Pancreas (tissue), 10 donors: ENCODE results near the gene SLC34A3. TPM values are rescaled to one million over a fixed set of nuclear protein-coding genes. Genes with fewer than 3 reads are reported as not detected.

Source experiments
- ATAC-seq, 4 donors: fragments of 200-7000 bp; cut with Tn5 transposase; one replicate each; pipeline versions ENCODE4 v1.8.0 to v1.9.1; 2020; ENCODE audit warnings: mild to moderate bottlenecking in 4 of 4, moderate library complexity in 4 of 4
- DNase-seq, 6 donors: peaks; one replicate each; pipeline ENCODE4 v3.0.0-alpha.2; 2020
- FAIRE-seq: peaks from 2 replicates; lab custom pipeline; 2012; peaks lifted over from hg19 to GRCh38; lab: Jason Lieb, UNC
- H3K27ac ChIP-seq, 4 donors: fragments of 200-600 bp; sonication (generic); 1 replicate in 3 of 4; 2 replicates in 1 of 4; pipeline versions ENCODE4 v1.5.0 to v1.8.0; 2020
- H3K27me3 ChIP-seq, 4 donors: fragments of 200-600 bp; one replicate each; pipeline ENCODE4 v1.8.0; 2021
- H3K36me3 ChIP-seq, 3 donors: fragments of 200-600 bp; sonication (generic) in 1 of 3; one replicate each; pipeline versions ENCODE4 v1.5.0 to v1.8.0; 2020 to 2021
- H3K4me1 ChIP-seq, 3 donors: fragments of 200-600 bp; one replicate each; pipeline ENCODE4 v1.8.0; 2021
- H3K4me3 ChIP-seq, 4 donors: fragments of 200-600 bp; sonication (generic) in 2 of 4; one replicate each; pipeline versions ENCODE4 v1.5.0 to v1.8.0; 2020 to 2021
- H3K9me3 ChIP-seq, 4 donors: fragments of 200-600 bp; one replicate each; pipeline ENCODE4 v1.8.0; 2021
- CTCF ChIP-seq, 4 donors: fragments of 200-600 bp; sonication (generic) in 3 of 4; IDR thresholded peaks; one replicate each; pipeline versions ENCODE4 v1.5.0 to v1.8.0; 2021; ENCODE audit warnings: antibody characterized with exemption in 4 of 4
- WGBS, 2 donors: extraction: QIAGEN DNeasy Blood & Tissue Kit; methylation state at CpG; one replicate each; pipeline ENCODE4 v1.1.7; 2013; 5-methylcytosine and 5-hydroxymethylcytosine counted together
- intact Hi-C, 3 donors: fragments of 100-400 bp; cut with DNase I; formaldehyde crosslinking; loops; one replicate each; pipeline versions ENCODE4 v1.11.1 to v1.14.2; 2022
- polyA plus RNA-seq, 2 donors: library from polyadenylated mRNA; stranded (reverse); fragments of 200-250 nt; gene quantifications; one replicate each; pipeline ENCODE4 v1.2.3, GENCODE V29; 2013
- total RNA-seq, 6 donors: library from RNA; stranded (reverse); fragmentation: NEBNext Ultra II Directional in 4 of 6; extraction: Animal tissue kit (Norgen Biotek cat#: 25700) in 4 of 6; gene quantifications; one replicate each; pipeline versions ENCODE4 v1.2.1 to v1.2.4, GENCODE V29; 2021 to 2023
- donor health status: healthy with polysubstance abuse.
- donor health status: DM: no; HTN: no; CAD: no; lungs with moderate emphysema.
- donor health status: DM: no; HTN: no; CAD: no.
- donor health status: control.
- donor health status: control.
- donor health status: Bipolar disorder and iron deficiency.
- donor health status: DM: yes; HTN: yes; CAD: no.
- donor health status: DM: no; HTN: no; CAD: no.
- donor health status: DM: no; HTN: no; CAD: no.
- donor health status: DM: yes; HTN: yes; CAD: no.

SLC34A3 gene
- total and polyA plus RNA-seq, 8 donors = 0.12 to 0.42 (median 0.20) TPM; not detected in 4

- no peak for TF ChIP-seq CTCF (IDR thresholded peaks at IDR 0.05)
- Histone ChIP-seq H3K36me3 (no peaks in the 10 kb centered on the region), H3K4me3 (no peak overlapping the region), H3K27ac (no peak overlapping the region), H3K27me3 (no peaks in the 10 kb centered on the region), H3K4me1 (peaks cover 0 to 5% (median 0%) of the 10 kb centered on the region in 3 donors), H3K9me3 (no peaks in the 10 kb centered on the region)
- ATAC-seq (no peak), DNase-seq (peak in 1 of 6 donors; percentile 51), FAIRE-seq (no peak)
- WGBS, 2 donors = 91 to 94% methylated on average over 22 of the region's 22 CpGs
- intact Hi-C loops = no loop called here
Measured at GRCh38 chr9:137215196-137215986, 15.3 kb upstream of the SLC34A3 start.

DNA sequence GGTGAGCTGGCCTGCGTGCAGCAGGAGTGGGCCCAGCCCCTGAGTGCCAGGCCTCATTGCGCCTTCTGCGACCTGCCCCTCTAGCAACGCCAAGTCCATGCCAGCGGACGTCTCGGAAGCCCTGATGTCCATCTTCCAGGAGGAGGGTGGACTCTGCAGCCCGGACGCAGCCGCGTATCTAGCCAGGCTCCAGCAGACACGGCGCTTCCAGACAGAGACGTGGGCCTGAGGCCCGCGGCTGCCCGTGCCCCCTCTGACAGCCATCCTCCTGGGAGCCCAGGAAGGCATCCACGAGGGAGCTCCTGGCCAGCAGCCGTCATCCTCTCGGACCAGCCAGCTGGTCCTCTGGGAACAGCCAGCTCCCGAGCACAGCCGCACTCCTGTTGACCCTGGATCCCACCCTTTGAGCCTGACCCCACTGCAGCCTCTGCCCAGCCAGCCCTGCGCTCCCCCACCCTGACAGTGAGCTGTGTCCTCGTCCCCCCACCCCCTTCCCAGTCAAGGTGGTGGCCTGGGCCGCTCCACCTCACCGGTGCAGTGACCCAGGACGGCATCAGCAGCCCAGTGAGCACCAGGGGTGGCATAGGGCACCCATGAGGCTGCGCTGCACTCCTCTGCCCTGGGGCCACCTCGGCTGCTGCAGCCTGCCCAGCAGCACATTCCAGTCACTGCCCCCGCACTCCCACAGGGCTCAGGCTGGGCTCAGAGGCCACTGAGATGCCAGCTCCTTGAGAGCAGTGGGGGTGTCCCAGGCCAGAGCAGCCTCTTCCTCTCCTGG lies 14.3 kb upstream of the SLC34A3 start:
- DNase-seq = peak in 1 of 6 donors; percentile 47
- no peaks in the 10 kb centered on the region for H3K36me3 ChIP-seq
- peaks cover 0 to 5% (median 0%) of the 10 kb centered on the region in 3 donors for H3K4me1 ChIP-seq
- no peaks in the 10 kb centered on the region for H3K9me3 ChIP-seq
- no peak for FAIRE-seq
- no peak for TF ChIP-seq CTCF (IDR thresholded peaks at IDR 0.05)
- peak overlapping the region in 1 of 4 donors; percentile 73 for H3K27ac ChIP-seq
- intact Hi-C loops = no loop called here
- H3K4me3 ChIP-seq = peak overlapping the region in 1 of 4 donors; percentile 46
- no peaks in the 10 kb centered on the region for H3K27me3 ChIP-seq
- ATAC-seq = no peak
- WGBS, 2 donors = 92 to 93% methylated on average over 30 of the region's 30 CpGs

DNA sequence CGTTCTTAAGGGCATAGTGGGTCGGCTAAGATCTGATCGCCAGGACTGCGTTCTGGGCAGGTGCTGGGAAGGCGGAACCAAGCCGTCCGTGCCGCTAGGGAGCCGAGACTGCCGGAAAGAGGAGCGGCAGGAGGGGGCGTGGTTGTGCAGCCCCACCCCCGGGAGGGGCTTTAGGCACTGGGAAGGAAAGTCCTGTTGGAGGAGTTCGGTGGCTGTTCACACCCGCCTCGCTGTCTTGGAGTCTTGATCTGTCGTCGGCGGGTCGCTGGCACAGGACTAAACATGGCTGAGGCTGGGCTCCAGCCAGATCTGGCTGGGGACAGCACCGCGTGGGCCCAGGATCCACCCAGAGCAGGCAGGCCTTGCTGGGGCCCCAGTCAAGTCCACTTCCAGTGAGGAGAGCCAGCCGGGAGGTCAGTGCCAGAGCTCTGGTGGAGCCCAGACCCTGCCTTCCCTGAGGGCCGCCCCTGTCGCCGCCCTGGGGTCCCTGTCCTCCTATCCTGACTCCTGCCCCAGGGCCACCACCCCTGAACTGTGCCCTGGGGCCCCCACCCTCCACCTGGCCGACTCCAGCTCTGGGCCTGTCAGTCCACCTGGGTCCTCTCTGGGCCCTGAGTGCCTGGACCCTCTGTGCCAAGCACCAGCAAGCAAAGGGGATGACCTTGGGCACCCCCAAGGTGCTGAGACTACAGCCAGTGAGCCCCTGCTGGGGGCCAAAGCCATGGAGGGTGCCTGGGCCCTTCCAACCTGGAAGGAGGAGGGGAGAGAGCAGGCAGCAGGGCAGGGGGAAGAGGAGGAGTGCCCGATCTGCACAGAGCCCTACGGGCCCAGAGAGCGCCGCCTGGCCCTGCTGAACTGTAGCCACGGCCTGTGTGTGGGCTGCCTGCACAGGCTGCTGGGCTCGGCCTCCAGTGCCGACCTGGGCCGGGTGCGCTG lies 13.2 kb upstream of the SLC34A3 start:
- H3K4me1 ChIP-seq = peaks cover under 1 to 5% (median 2%) of the 10 kb centered on the region in 3 donors
- WGBS, 2 donors = 41 to 56% methylated on average over 34 to 36 of the region's 36 CpGs
- no peak for TF ChIP-seq CTCF (IDR thresholded peaks at IDR 0.05)
- peak overlapping the region; percentile 70 to 76 (median 72) for H3K27ac ChIP-seq
- no peak for FAIRE-seq
- peak; percentile 84 to 96 (median 90) for DNase-seq
- intact Hi-C loops = no loop called here
- ATAC-seq = peak; percentile 66 to 84 (median 79)
- H3K9me3 ChIP-seq = no peaks in the 10 kb centered on the region
- no peaks in the 10 kb centered on the region for H3K27me3 ChIP-seq
- H3K36me3 ChIP-seq = no peaks in the 10 kb centered on the region
- H3K4me3 ChIP-seq = peak overlapping the region; percentile 18 to 50 (median 34)

GRCh38 chr9:137218212-137218753 lies 12.4 kb upstream of the SLC34A3 start:
- peaks cover 6 to 12% (median 7%) of the 10 kb centered on the region in 3 donors for H3K4me1 ChIP-seq
- no peak for FAIRE-seq
- no peaks in the 10 kb centered on the region for H3K36me3 ChIP-seq
- H3K27ac ChIP-seq = peak overlapping the region; percentile 70 to 76 (median 72)
- peak in 1 of 4 donors; percentile 6 for ATAC-seq
- no peak for TF ChIP-seq CTCF (IDR thresholded peaks at IDR 0.05)
- peak overlapping the region; percentile 7 to 50 (median 34) for H3K4me3 ChIP-seq
- no peaks in the 10 kb centered on the region for H3K9me3 ChIP-seq
- 68 to 71% methylated on average over 18 to 30 of the region's 30 CpGs for WGBS, 2 donors
- peak in 1 of 6 donors; percentile 57 for DNase-seq
- H3K27me3 ChIP-seq = no peaks in the 10 kb centered on the region
- intact Hi-C loops = no loop called here
